Esophagus muscularis mucosa (tissue), 3 donors: Measurements from ENCODE around the gene GCGR.

Experiments used
- CTCF ChIP-seq, 3 experiments: fragments of 200-600 bp in 2 of 3; fragments of 450-650 bp in 1 of 3; sonication (generic) in 2 of 3; IDR thresholded peaks; one replicate each; pipeline ENCODE4 v1.5.1; 2017 to 2019; ENCODE audit warnings: antibody characterized with exemption in 3 of 3, mild to moderate bottlenecking in 2 of 3, moderate library complexity in 1 of 3
- POLR2A ChIP-seq: fragments of 450-650 bp; IDR thresholded peaks from one replicate; pipeline ENCODE4 v1.6.1; 2017; ENCODE audit warnings: antibody characterized with exemption, moderate library complexity, mild to moderate bottlenecking, low read depth

DNA sequence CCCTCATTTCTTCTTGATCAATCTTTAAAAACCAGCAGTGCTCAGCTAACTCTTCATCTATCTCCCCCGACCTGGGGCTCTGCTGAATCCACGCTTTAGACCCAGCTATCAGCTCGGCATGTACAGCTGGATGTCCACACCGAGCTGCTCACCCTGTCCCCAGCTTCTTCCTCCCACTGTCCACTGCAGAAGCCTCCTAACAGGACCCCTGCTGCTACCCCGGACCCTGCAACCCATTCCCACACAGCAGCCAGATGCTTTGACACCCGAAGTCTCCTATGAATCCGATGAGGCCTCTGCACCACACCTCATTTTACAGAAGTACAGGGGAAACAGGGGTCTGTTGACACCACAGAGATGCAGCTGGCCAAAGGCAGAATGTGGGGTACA, 13.8 kb downstream of the GCGR start:
- TF ChIP-seq CTCF (IDR thresholded peaks at IDR 0.05) = no peak
- no peak for TF ChIP-seq POLR2A
